H1 (cell line): ENCODE results near the gene THADA. TPM values are rescaled to one million over a fixed set of nuclear protein-coding genes. Genes with fewer than 3 reads are reported as not detected.

Source experiments
- CTCF ChIA-PET: fragments of 300-600 bp; sonication (Branson Sonifier 250); formaldehyde crosslinking; loops from one replicate; lab custom pipeline; 2021; ENCODE audit not compliant: partially characterized antibody; lab: Charles Lee
- POLR2A ChIA-PET: fragments of 300-600 bp; sonication (Branson Sonifier 250); formaldehyde crosslinking; loops from one replicate; lab custom pipeline; 2021; ENCODE audit warnings: inconsistent platforms; ENCODE audit not compliant: partially characterized antibody; lab: Charles Lee
- DNase-seq, 2 experiments: peaks; one replicate each; pipeline versions ENCODE4 v3.0.0 to v3.0.0-alpha.2; 2010 to 2022; ENCODE audit warnings: low spot score in 2 of 2, low read depth in 1 of 2, mixed read lengths in 1 of 2
- FAIRE-seq: peaks from 2 replicates; lab custom pipeline; 2011; peaks lifted over from hg19 to GRCh38; lab: Jason Lieb, UNC
- H2AFZ ChIP-seq: 2 replicates; pipeline ENCODE4 v1.8.1; 2012; ENCODE audit warnings: low read length, inconsistent platforms
- H2AK5ac ChIP-seq: 2 replicates; pipeline ENCODE4 v1.6.1; 2013; ENCODE audit warnings: low read depth, low read length
- H2BK120ac ChIP-seq: replicated peaks from 2 replicates; pipeline ENCODE3; 2013; ENCODE audit warnings: low read depth, low read length, inconsistent platforms
- H2BK12ac ChIP-seq: 2 replicates; pipeline ENCODE4 v1.6.1; 2013; ENCODE audit warnings: low read depth, low read length
- H2BK15ac ChIP-seq: 2 replicates; pipeline ENCODE4 v1.6.1; 2013; ENCODE audit warnings: low read length
- H2BK20ac ChIP-seq: 2 replicates; pipeline ENCODE4 v1.6.1; 2013; ENCODE audit warnings: low read length
- H2BK5ac ChIP-seq: 2 replicates; pipeline ENCODE4 v1.6.1; 2013; ENCODE audit warnings: low read depth, low read length
- H3K14ac ChIP-seq: 2 replicates; pipeline ENCODE4 v1.6.1; 2013; ENCODE audit warnings: inconsistent platforms; ENCODE audit not compliant: insufficient read length
- H3K18ac ChIP-seq: 2 replicates; pipeline ENCODE4 v1.6.1; 2013; ENCODE audit warnings: low read length; ENCODE audit errors: extremely low read depth
- H3K23ac ChIP-seq: 2 replicates; pipeline ENCODE4 v1.6.1; 2013; ENCODE audit warnings: inconsistent platforms; ENCODE audit not compliant: insufficient read length
- H3K23me2 ChIP-seq: 2 replicates; pipeline ENCODE4 v1.6.1; 2013; ENCODE audit warnings: low read depth, low read length
- H3K27ac ChIP-seq: 2 replicates; pipeline ENCODE4 v1.6.1; 2011; ENCODE audit warnings: low read depth, low read length, inconsistent platforms
- H3K27me3 ChIP-seq, 4 experiments: replicated peaks in 1 of 4; 1 replicate in 1 of 4; 2 replicates in 3 of 4; pipeline versions ENCODE4 v1.6.1 to v1.8.1; 2011 to 2013; ENCODE audit warnings: low read length in 3 of 4, mild to moderate bottlenecking in 3 of 4, inconsistent platforms in 2 of 4, mixed read lengths in 2 of 4, moderate library complexity in 1 of 4; ENCODE audit not compliant: control insufficient read depth in 3 of 4, insufficient read depth in 3 of 4; ENCODE audit errors: extremely low read depth in 1 of 4
- H3K36me3 ChIP-seq, 4 experiments: 2 replicates each; pipeline versions ENCODE4 v1.6.1 to v1.8.1; 2011 to 2013; ENCODE audit warnings: mild to moderate bottlenecking in 4 of 4, low read length in 3 of 4, moderate library complexity in 2 of 4, control low read depth in 1 of 4, inconsistent platforms in 1 of 4; ENCODE audit not compliant: insufficient read depth in 4 of 4, control insufficient read depth in 2 of 4
- H3K4ac ChIP-seq: replicated peaks from 2 replicates; pipeline ENCODE3; 2013; ENCODE audit warnings: low read length, low read depth, mixed read lengths, inconsistent platforms; ENCODE audit not compliant: insufficient read length
- H3K4me1 ChIP-seq, 4 experiments: replicated peaks in 1 of 4; 1 replicate in 1 of 4; 2 replicates in 3 of 4; pipeline versions ENCODE4 v1.6.1 to v1.8.1; 2011 to 2013; ENCODE audit warnings: low read length in 3 of 4, inconsistent platforms in 2 of 4, mixed read lengths in 1 of 4; ENCODE audit not compliant: insufficient read depth in 4 of 4, control insufficient read depth in 3 of 4
- H3K4me2 ChIP-seq, 2 experiments: 2 replicates each; pipeline versions ENCODE4 v1.6.1 to v1.8.1; 2011 to 2013; ENCODE audit warnings: low read depth in 2 of 2, low read length in 2 of 2, control low read depth in 1 of 2, inconsistent platforms in 1 of 2, mild to moderate bottlenecking in 1 of 2; ENCODE audit not compliant: insufficient read depth in 1 of 2
- H3K4me3 ChIP-seq, 4 experiments: fragments of 200-600, 300-600 bp in 1 of 4; sonication (generic), shearing (Covaris generic), sonication (Bioruptor Twin) in 1 of 4; 2 replicates each; pipeline versions ENCODE4 v1.5.1 to v1.8.1; 2011 to 2016; ENCODE audit warnings: low read length in 4 of 4, low read depth in 3 of 4, control low read depth in 2 of 4, inconsistent platforms in 2 of 4, mild to moderate bottlenecking in 2 of 4, mixed read lengths in 1 of 4, moderate library complexity in 1 of 4; ENCODE audit not compliant: insufficient read depth in 2 of 4; ENCODE audit errors: extremely low read depth in 1 of 4
- H3K56ac ChIP-seq: replicated peaks from 2 replicates; pipeline ENCODE3; 2013; ENCODE audit warnings: low read depth, mild to moderate bottlenecking, mixed read lengths, low read length, inconsistent platforms; ENCODE audit not compliant: insufficient read length
- H3K79me1 ChIP-seq: 2 replicates; pipeline ENCODE4 v1.6.1; 2013; ENCODE audit warnings: low read depth, low read length, control low read depth
- H3K79me2 ChIP-seq, 2 experiments: 2 replicates each; pipeline versions ENCODE4 v1.6.1 to v1.8.1; 2012 to 2013; ENCODE audit warnings: low read length in 2 of 2, mild to moderate bottlenecking in 2 of 2, inconsistent platforms in 1 of 2; ENCODE audit not compliant: insufficient read depth in 2 of 2, control insufficient read depth in 1 of 2
- H3K9ac ChIP-seq, 4 experiments: replicated peaks in 1 of 4; 1 replicate in 1 of 4; 2 replicates in 3 of 4; pipeline versions ENCODE4 v1.6.1 to v1.8.1; 2011 to 2013; ENCODE audit warnings: low read depth in 3 of 4, low read length in 3 of 4, control low read depth in 2 of 4, mild to moderate bottlenecking in 2 of 4, moderate library complexity in 2 of 4, inconsistent platforms in 1 of 4; ENCODE audit errors: extremely low read depth in 1 of 4
- H3K9me3 ChIP-seq, 2 experiments: 2 replicates each; pipeline versions ENCODE4 v1.6.1 to v1.8.1; 2012 to 2013; ENCODE audit warnings: mild to moderate bottlenecking in 2 of 2, moderate library complexity in 2 of 2, control low read depth in 1 of 2, inconsistent platforms in 1 of 2, low read depth in 1 of 2, low read length in 1 of 2, mixed read lengths in 1 of 2; ENCODE audit not compliant: insufficient read depth in 2 of 2
- H4K20me1 ChIP-seq, 2 experiments: replicated peaks in 1 of 2; 2 replicates each; pipeline versions ENCODE3 to v1.8.1; 2011 to 2013; ENCODE audit warnings: inconsistent platforms in 2 of 2, low read length in 2 of 2, mild to moderate bottlenecking in 1 of 2; ENCODE audit not compliant: insufficient read depth in 2 of 2, control insufficient read depth in 1 of 2
- H4K5ac ChIP-seq: 2 replicates; pipeline ENCODE4 v1.6.1; 2013; ENCODE audit warnings: low read length, low read depth, mixed read lengths, inconsistent platforms; ENCODE audit not compliant: insufficient read length
- H4K8ac ChIP-seq: 2 replicates; pipeline ENCODE4 v1.8.0; 2013; ENCODE audit warnings: mild to moderate bottlenecking, moderate library complexity, low read length, inconsistent platforms; ENCODE audit not compliant: insufficient read depth; ENCODE audit errors: extremely low read depth
- H4K91ac ChIP-seq: replicated peaks from 2 replicates; pipeline ENCODE3; 2013; ENCODE audit warnings: low read length, mixed read lengths, inconsistent platforms; ENCODE audit not compliant: insufficient read length
- BRCA1 ChIP-seq: IDR thresholded peaks from 2 replicates; pipeline ENCODE4 v1.6.1; 2012; ENCODE audit warnings: low read depth, low read length, improper control_type of control experiment
- HDAC2 ChIP-seq, 2 experiments: fragments of 300-600 bp in 1 of 2; sonication (generic) in 1 of 2; IDR thresholded peaks; 2 replicates each; pipeline ENCODE4 v1.6.1; 2011 to 2012; ENCODE audit warnings: low read depth in 2 of 2, low read length in 2 of 2, mild to moderate bottlenecking in 2 of 2, moderate library complexity in 2 of 2, borderline replicate concordance in 1 of 2, inconsistent platforms in 1 of 2
- RBBP5 ChIP-seq: IDR thresholded peaks from 2 replicates; pipeline ENCODE4 v1.7.1; 2012; ENCODE audit warnings: low read depth, mild to moderate bottlenecking, inconsistent platforms, low read length, moderate library complexity, borderline replicate concordance
- YY1 ChIP-seq: IDR thresholded peaks from 2 replicates; pipeline ENCODE4 v1.6.1; 2011; ENCODE audit warnings: low read depth, mild to moderate bottlenecking, low read length
- WGBS, 2 experiments: shearing (Covaris generic) in 1 of 2; methylation state at CpG; one replicate each; pipeline versions ENCODE4 v1.1.6 to v1.1.7; 2013 to 2015; ENCODE audit warnings: low lambda C conversion rate in 2 of 2, mixed read lengths in 2 of 2, inconsistent platforms in 1 of 2, low coverage in 1 of 2, missing lambda C conversion rate in 1 of 2; ENCODE audit not compliant: insufficient replicate concordance in 2 of 2, insufficient coverage in 1 of 2, insufficient read length in 1 of 2; ENCODE audit errors: extremely low coverage in 1 of 2, missing lambda C conversion rate in 1 of 2; 5-methylcytosine and 5-hydroxymethylcytosine counted together
- polyA plus RNA-seq, 7 experiments: library from polyadenylated mRNA; depleted of rRNA in 3 of 7; stranded (reverse) in 5 of 7; unstranded in 2 of 7; fragments of >200 nt in 5 of 7; fragments of 200-250 nt in 2 of 7; gene quantifications; 1 replicate in 5 of 7; 2 replicates in 1 of 7; 4 replicates in 1 of 7; pipeline versions ENCODE4 v1.2.1 to v1.2.3, GENCODE V29; 2011 to 2013; ENCODE audit warnings: missing spikeins in 2 of 7, mixed read lengths in 2 of 7
- total RNA-seq: library from RNA; stranded (reverse); fragmentation: NEBNext Ultra II Directional; extraction: Animal tissue kit (Norgen Biotek cat#: 25700); gene quantifications from 2 replicates; pipeline ENCODE4 v1.2.1, GENCODE V29; 2021

THADA gene
- total and polyA plus RNA-seq, 2 of the 8 experiments (the other 6 are each of a cell fraction or from before 2014, with no cell fraction given), result 22.4 to 26.8 TPM

- no peak overlapping the region for H3K56ac ChIP-seq
- WGBS, 2 experiments, result 89% methylated on average over 4 of the region's 4 CpGs; no CpG with 5 or more reads in 1 of the 2 experiments
- H2AK5ac ChIP-seq, result no peak overlapping the region
- no peaks in the 10 kb centered on the region for H3K27me3 ChIP-seq
- H2BK120ac ChIP-seq, result no peak overlapping the region
- POLR2A ChIA-PET, result interaction anchor here (0.8 to 2.2 kb wide), 2 partner anchors 8 to 273 kb away, joined by 3 to 14 read pairs; partner anchors contain the start of gene THADA
- H3K23me2 ChIP-seq, result no peaks in the 10 kb centered on the region
- H2BK5ac ChIP-seq, result no peak overlapping the region
- FAIRE-seq, result no peak
- no peak overlapping the region for H3K4me3 ChIP-seq
- H2AFZ ChIP-seq, result 0 out of 2 replicates have a peak overlapping the region, but pooled peaks have one; percentile 47
- H3K79me2 ChIP-seq, result no peaks in the 10 kb centered on the region
- no peak overlapping the region for H2BK15ac ChIP-seq
- DNase-seq, result no peak
- no peaks in the 10 kb centered on the region for H3K79me1 ChIP-seq
- no peak overlapping the region for H3K18ac ChIP-seq
- H4K8ac ChIP-seq, result no peak overlapping the region
- no peak overlapping the region for H2BK20ac ChIP-seq
- CTCF ChIA-PET, result interaction anchor here (0.6 to 1.9 kb wide), 11 partner anchors 8 to 755 kb away, joined by 3 to 6 read pairs (median 3); no protein-coding TSS in a partner anchor
- H2BK12ac ChIP-seq, result no peak overlapping the region
- H3K36me3 ChIP-seq, result no peaks in the 10 kb centered on the region
- peaks cover 0 to 4% (median under 1%) of the 10 kb centered on the region in 4 experiments; a peak in 2 of 7 replicates for H3K4me1 ChIP-seq
- no peak overlapping the region for H3K9ac ChIP-seq
- no peak overlapping the region for H3K27ac ChIP-seq
- no peak overlapping the region for H3K4me2 ChIP-seq
- H3K23ac ChIP-seq, result no peak overlapping the region
- H4K91ac ChIP-seq, result no peak overlapping the region
- no peak overlapping the region for H3K4ac ChIP-seq
- no peak overlapping the region for H4K5ac ChIP-seq
- no peak overlapping the region for H3K14ac ChIP-seq
- H4K20me1 ChIP-seq, result no peaks in the 10 kb centered on the region
- H3K9me3 ChIP-seq, result no peaks in the 10 kb centered on the region
- no peak for TF ChIP-seq RBBP5
- TF ChIP-seq HDAC2 (IDR thresholded peaks at IDR 0.05; ENCODE audit: borderline replicate concordance in 1 of 2, low read depth in 2 of 2, low read length in 2 of 2), result no peak
- no peak for TF ChIP-seq BRCA1
- no peak for TF ChIP-seq YY1
Observed at GRCh38 chr2:43604674-43605073, 8.8 kb upstream of the THADA start.
